GM21360 (cell line): Measurements from ENCODE around the gene PACS1.
A peak's percentile ranks its signal among the peaks of the same experiment; 100 is the strongest.
"Not testable (repeated sequence)": the region's sequence is repeated elsewhere in the genome, so short reads cannot be mapped to it uniquely, and the experiment has no call there.

ENCODE experiments used
- ATAC-seq: cut with Tn5 transposase; IDR thresholded peaks from one replicate; pipeline ENCODE4 v1.9.1; 2021; ENCODE audit warnings: mild to moderate bottlenecking, moderate library complexity; ENCODE audit not compliant: unreplicated experiment

PACS1 gene

GRCh38 chr11:66267039-66267378 lies 196.9 kb downstream of the PACS1 start:
- no peak for ATAC-seq

- peak; percentile 38 for ATAC-seq
Measured at GRCh38 chr11:66267379-66268243, 197.5 kb downstream of the PACS1 start.

GRCh38 chr11:66268244-66268951 lies 198.3 kb downstream of the PACS1 start, which contains the start of gene RAB1B:
Gene RAB1B, plus strand, starts transcription at chr11:66268639. Its CDS starts 41 bp downstream, at chr11:66268680.
- peak; percentile 70 for ATAC-seq

- no peak for ATAC-seq
Measured at GRCh38 chr11:66268952-66269905, 199.2 kb downstream of the PACS1 start.

- no peak for ATAC-seq
Measured at GRCh38 chr11:66271816-66272215, 201.7 kb downstream of the PACS1 start.

- ATAC-seq: no peak
Measured at GRCh38 chr11:66272596-66272995, 202.5 kb downstream of the PACS1 start.

GRCh38 chr11:66274219-66274618 lies 204.1 kb downstream of the PACS1 start:
- no peak for ATAC-seq

- no peak for ATAC-seq
Measured at GRCh38 chr11:66275396-66275795, 205.3 kb downstream of the PACS1 start.

GRCh38 chr11:66275984-66276612 lies 206.0 kb downstream of the PACS1 start:
- ATAC-seq: no peak

- not testable (repeated sequence) for ATAC-seq
Measured at GRCh38 chr11:66276619-66277018, 206.5 kb downstream of the PACS1 start.

- ATAC-seq: not testable (repeated sequence)
Measured at GRCh38 chr11:66277064-66277463, 207.0 kb downstream of the PACS1 start.

GRCh38 chr11:66277471-66278362 lies 207.6 kb downstream of the PACS1 start, which contains the start of gene CNIH2:
Gene CNIH2, plus strand, starts transcription at chr11:66278175. Its CDS starts 282 bp downstream, at chr11:66278457.
- ATAC-seq: no peak

GRCh38 chr11:66278363-66279091 lies 208.5 kb downstream of the PACS1 start:
- no peak for ATAC-seq

- ATAC-seq: no peak
Measured at GRCh38 chr11:66279092-66279734, 209.1 kb downstream of the PACS1 start.

GRCh38 chr11:66280428-66280827 lies 210.4 kb downstream of the PACS1 start:
- ATAC-seq: no peak

GRCh38 chr11:66281001-66281400 lies 210.9 kb downstream of the PACS1 start:
- no peak for ATAC-seq

GRCh38 chr11:66281776-66282467 lies 211.8 kb downstream of the PACS1 start:
- ATAC-seq: no peak
